Left lung (tissue), 10 donors: Measurements from ENCODE around the gene HGFAC. TPM values are rescaled to one million over a fixed set of nuclear protein-coding genes. Genes with fewer than 3 reads are reported as not detected.

Experiments used
- ATAC-seq: fragments of 200-7000 bp; cut with Tn5 transposase; one replicate; pipeline ENCODE4 v1.9.1; 2020; ENCODE audit warnings: moderate library complexity
- DNase-seq, 4 donors: peaks; one replicate each; pipeline ENCODE4 v3.0.0-alpha.2; 2013 to 2020
- H3K27ac ChIP-seq, 2 donors: fragments of 200-600 bp; sonication (generic) in 1 of 2; one replicate each; pipeline versions ENCODE4 v1.5.0 to v1.8.0; 2020 to 2021
- H3K27me3 ChIP-seq, 2 donors: fragments of 200-600 bp; sonication (generic) in 1 of 2; one replicate each; pipeline versions ENCODE4 v1.5.0 to v1.8.0; 2020 to 2021
- H3K36me3 ChIP-seq, 2 donors: fragments of 200-600 bp; sonication (generic) in 1 of 2; one replicate each; pipeline versions ENCODE4 v1.5.0 to v1.8.0; 2020 to 2021
- H3K4me1 ChIP-seq, 2 donors: fragments of 200-600 bp; one replicate each; pipeline ENCODE4 v1.8.0; 2021
- H3K4me3 ChIP-seq, 2 donors: fragments of 200-600 bp; sonication (generic) in 1 of 2; one replicate each; pipeline versions ENCODE4 v1.5.0 to v1.8.0; 2020 to 2021; ENCODE audit warnings: mild to moderate bottlenecking in 1 of 2
- H3K9me3 ChIP-seq, 2 donors: fragments of 200-600 bp; sonication (generic) in 1 of 2; one replicate each; pipeline versions ENCODE4 v1.5.0 to v1.8.0; 2020 to 2021
- intact Hi-C, 2 donors: fragments of 100-400 bp; cut with DNase I; formaldehyde crosslinking; loops; one replicate each; pipeline versions ENCODE4 v1.11.2 to v1.14.2; 2022
- polyA plus RNA-seq, 6 donors: library from polyadenylated mRNA; unstranded; fragments of 120-200 nt; gene quantifications; one replicate each; pipeline ENCODE4 v1.2.1, GENCODE V29; 2013; ENCODE audit not compliant: insufficient read length in 6 of 6
- total RNA-seq, 2 donors: library from RNA; stranded (reverse); fragmentation: NEBNext Ultra II Directional; extraction: Animal tissue kit (Norgen Biotek cat#: 25700); gene quantifications; one replicate each; pipeline ENCODE4 v1.2.1, GENCODE V29; 2021
- TF ChIP-seq, protein P1 (sequence below), 2 donors: fragments of 200-600 bp; sonication (generic) in 1 of 2; IDR thresholded peaks; one replicate each; pipeline versions ENCODE4 v1.5.0 to v1.8.0; 2021; ENCODE audit warnings: antibody characterized with exemption in 2 of 2
- donor health status: DM: no; HTN: yes; CAD: no.
- donor health status: DM: no; HTN: no; CAD: no.

HGFAC gene
- total and polyA plus RNA-seq, 8 donors: 0.32 to 1.5 (median 0.72) TPM; not detected in 1

DNA sequence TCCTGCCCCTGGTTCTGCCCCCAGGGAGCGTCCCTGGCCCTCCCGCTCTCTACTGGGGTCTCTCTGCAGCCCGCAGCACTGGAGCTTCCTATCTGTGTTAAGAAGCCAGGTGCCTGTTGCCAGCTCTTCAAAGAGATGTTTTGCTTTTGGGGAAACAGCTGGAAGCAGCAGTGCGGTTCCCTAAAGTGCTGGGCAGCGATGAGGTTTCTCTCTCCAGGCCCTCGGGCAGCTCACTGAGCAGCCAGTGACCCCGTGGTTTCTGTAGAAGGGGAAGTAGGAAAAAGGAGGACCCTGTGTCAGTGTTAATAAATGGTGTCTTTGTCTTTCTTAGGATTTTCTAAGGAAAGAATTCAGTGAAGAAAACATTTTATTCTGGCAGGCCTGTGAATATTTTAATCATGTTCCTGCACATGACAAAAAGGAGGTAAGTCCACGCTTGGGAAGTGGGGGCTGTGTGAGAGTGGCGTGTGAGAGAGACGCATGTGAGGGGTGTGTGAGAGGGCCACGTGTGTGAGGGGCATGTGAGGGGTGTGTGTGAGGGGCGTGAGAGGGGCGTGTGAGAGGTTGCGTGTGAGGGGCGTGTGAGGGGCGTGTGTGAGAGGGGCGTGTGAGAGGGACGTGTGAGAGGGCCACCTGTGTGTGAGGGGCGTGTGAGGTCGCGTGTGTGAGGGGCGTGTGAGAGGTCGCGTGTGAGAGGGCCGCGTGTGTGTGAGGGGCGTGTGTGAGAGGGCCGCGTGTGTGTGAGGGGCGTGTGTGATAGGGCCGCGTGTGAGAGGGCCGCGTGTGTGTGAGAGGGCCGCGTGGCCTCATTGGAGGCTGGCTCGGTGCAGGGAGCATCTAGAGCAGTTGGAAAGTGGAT, 27.1 kb upstream of the HGFAC start:
- ATAC-seq: peak; percentile 52
- Histone ChIP-seq H3K4me1 (no peaks in the 10 kb centered on the region), H3K36me3 (peaks cover 0 to 33% of the 10 kb centered on the region in 2 donors), H3K4me3 (no peak overlapping the region), H3K27ac (no peak overlapping the region), H3K27me3 (no peaks in the 10 kb centered on the region), H3K9me3 (no peaks in the 10 kb centered on the region)
- intact Hi-C loops: no loop called here
- peak in 3 of 4 donors; percentile 24 to 69 (median 40) for DNase-seq
- TF ChIP-seq, protein P1, sequence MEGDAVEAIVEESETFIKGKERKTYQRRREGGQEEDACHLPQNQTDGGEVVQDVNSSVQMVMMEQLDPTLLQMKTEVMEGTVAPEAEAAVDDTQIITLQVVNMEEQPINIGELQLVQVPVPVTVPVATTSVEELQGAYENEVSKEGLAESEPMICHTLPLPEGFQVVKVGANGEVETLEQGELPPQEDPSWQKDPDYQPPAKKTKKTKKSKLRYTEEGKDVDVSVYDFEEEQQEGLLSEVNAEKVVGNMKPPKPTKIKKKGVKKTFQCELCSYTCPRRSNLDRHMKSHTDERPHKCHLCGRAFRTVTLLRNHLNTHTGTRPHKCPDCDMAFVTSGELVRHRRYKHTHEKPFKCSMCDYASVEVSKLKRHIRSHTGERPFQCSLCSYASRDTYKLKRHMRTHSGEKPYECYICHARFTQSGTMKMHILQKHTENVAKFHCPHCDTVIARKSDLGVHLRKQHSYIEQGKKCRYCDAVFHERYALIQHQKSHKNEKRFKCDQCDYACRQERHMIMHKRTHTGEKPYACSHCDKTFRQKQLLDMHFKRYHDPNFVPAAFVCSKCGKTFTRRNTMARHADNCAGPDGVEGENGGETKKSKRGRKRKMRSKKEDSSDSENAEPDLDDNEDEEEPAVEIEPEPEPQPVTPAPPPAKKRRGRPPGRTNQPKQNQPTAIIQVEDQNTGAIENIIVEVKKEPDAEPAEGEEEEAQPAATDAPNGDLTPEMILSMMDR (IDR thresholded peaks at IDR 0.05): no peak

DNA sequence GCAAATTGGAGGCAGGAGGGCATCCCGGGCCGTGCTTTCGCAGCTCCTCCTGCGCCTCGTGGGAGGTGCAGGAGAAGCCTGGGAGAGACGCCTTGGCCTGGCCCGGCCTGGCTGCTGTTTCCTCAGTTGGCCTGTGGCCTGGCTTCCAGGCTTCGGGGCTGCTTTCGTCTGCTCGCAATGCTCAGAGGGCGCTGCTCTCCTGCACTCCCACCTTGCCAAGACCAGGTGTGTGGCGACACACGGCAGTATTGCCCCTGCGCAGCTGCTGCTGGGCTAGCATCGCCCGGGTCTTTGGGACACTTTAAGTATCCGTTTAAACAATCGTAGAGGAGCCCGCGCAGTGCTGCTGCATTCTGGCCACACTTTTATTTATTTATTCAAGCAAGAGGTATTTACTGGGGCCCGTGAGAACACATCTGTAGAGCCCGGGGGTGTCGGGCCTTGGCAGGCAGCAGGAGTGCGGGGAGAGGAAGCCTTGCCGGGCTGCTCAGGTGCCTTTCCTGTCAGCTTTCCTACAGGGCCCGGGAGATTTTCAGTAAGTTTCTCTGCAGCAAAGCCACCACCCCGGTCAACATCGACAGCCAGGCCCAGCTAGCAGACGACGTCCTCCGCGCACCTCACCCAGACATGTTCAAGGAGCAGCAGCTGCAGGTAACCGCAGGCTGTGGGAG, 26.2 kb upstream of the HGFAC start:
- no peak for ATAC-seq
- Histone ChIP-seq H3K27me3 (no peaks in the 10 kb centered on the region), H3K36me3 (peaks cover 0 to 38% of the 10 kb centered on the region in 2 donors), H3K4me1 (no peaks in the 10 kb centered on the region), H3K4me3 (no peak overlapping the region), H3K9me3 (no peaks in the 10 kb centered on the region), H3K27ac (no peak overlapping the region)
- DNase-seq: peak in 2 of 4 donors; percentile 28 to 78
- TF ChIP-seq, protein P1 (IDR thresholded peaks at IDR 0.05): no peak
- intact Hi-C loops: no loop called here

DNA sequence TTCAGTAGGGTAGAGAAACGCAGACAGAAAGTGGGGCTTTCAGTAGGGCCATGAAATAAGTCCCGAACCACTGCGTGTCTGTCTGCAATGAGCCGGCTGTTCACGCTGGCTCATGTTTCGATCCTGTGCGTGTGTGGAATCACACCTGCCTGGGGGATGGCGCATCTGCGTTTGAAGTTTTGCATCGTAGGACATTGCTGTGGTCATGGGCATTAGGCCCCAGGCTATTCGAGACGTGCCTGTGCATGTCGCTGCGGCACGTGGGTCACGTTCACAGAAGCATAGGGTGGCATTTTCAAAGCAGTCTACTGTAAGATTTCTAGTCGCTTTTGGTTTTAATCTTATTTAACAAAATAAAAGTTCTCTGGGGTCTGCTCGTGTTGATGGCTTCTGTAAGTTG, 25.5 kb upstream of the HGFAC start:
- Histone ChIP-seq H3K4me1 (no peaks in the 10 kb centered on the region), H3K27ac (no peak overlapping the region), H3K4me3 (no peak overlapping the region), H3K36me3 (peaks cover 0 to 39% of the 10 kb centered on the region in 2 donors), H3K9me3 (no peaks in the 10 kb centered on the region), H3K27me3 (no peaks in the 10 kb centered on the region)
- intact Hi-C loops: no loop called here
- ATAC-seq (no peak), DNase-seq (no peak)
- TF ChIP-seq, protein P1 (IDR thresholded peaks at IDR 0.05): no peak

DNA sequence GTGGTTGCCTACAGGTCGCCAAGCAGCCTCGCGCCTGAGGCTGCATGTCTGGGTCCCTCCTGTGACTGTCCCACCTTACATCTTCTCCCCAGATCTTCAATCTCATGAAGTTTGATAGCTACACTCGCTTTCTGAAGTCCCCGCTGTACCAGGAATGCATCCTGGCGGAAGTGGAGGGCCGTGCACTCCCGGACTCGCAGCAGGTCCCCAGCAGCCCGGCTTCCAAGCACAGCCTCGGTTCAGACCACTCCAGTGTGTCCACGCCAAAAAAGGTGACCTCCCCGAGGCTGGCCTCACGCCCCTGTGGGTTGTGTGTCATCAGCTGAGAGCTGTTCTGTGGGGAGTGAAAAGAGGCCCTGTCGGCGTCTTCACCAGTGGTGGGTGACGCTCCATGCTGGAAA, 24.9 kb upstream of the HGFAC start:
- intact Hi-C loops: no loop called here
- H3K27ac ChIP-seq: no peak overlapping the region
- no peak overlapping the region for H3K4me3 ChIP-seq
- no peak for ATAC-seq
- no peaks in the 10 kb centered on the region for H3K4me1 ChIP-seq
- TF ChIP-seq, protein P1 (IDR thresholded peaks at IDR 0.05): no peak
- H3K36me3 ChIP-seq: peaks cover 0 to 39% of the 10 kb centered on the region in 2 donors
- no peaks in the 10 kb centered on the region for H3K9me3 ChIP-seq
- H3K27me3 ChIP-seq: no peaks in the 10 kb centered on the region
- DNase-seq: peak in 1 of 4 donors; percentile 73

DNA sequence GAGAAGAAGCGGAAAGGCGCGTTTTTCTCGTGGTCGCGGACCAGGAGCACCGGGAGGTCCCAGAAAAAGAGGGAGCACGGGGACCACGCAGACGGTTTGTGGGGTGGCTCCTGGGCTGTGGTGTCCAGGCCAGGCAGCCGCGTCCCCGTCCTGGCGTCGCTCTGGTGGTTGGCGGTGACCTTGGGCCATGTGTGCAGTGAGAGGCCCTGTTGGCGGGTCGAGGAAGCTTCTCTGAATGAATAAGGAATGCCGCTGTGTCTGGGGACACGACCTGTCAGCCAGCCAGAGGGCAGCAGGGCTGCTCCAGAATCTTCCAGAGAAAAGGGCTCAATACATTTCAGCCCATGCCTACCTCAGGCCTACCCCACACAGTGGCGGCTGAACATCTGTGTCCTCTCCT, 24.3 kb upstream of the HGFAC start:
- no peak for ATAC-seq
- TF ChIP-seq, protein P1 (IDR thresholded peaks at IDR 0.05): no peak
- H3K4me1 ChIP-seq: no peaks in the 10 kb centered on the region
- H3K36me3 ChIP-seq: peaks cover 0 to 43% of the 10 kb centered on the region in 2 donors
- no peak overlapping the region for H3K27ac ChIP-seq
- intact Hi-C loops: no loop called here
- H3K9me3 ChIP-seq: no peaks in the 10 kb centered on the region
- no peak overlapping the region for H3K4me3 ChIP-seq
- peak in 1 of 4 donors; percentile 71 for DNase-seq
- H3K27me3 ChIP-seq: no peaks in the 10 kb centered on the region
